Hindlimb muscle (tissue), 1 donor: ENCODE results near the gene MROH8. TPM values are rescaled to one million over a fixed set of nuclear protein-coding genes. Genes with fewer than 3 reads are reported as not detected.
"Not testable (repeated sequence)": the region's sequence is repeated elsewhere in the genome, so short reads cannot be mapped to it uniquely, and the experiment has no call there.

Source experiments
- DNase-seq: peaks from one replicate; pipeline ENCODE4 v3.0.0-alpha.2; 2013
- polyA plus RNA-seq: library from polyadenylated mRNA; unstranded; fragments of 120-200 nt; gene quantifications from one replicate; pipeline ENCODE4 v1.2.1, GENCODE V29; 2013; ENCODE audit not compliant: insufficient read length

MROH8 gene
- polyA plus RNA-seq, 1 donor: 4.9 TPM

GRCh38 chr20:37154684-37155298 is 24.6 kb downstream of the MROH8 start:
- no peak for DNase-seq

- no peak for DNase-seq
Observed at GRCh38 chr20:37152284-37152683, 27.1 kb downstream of the MROH8 start.

DNA sequence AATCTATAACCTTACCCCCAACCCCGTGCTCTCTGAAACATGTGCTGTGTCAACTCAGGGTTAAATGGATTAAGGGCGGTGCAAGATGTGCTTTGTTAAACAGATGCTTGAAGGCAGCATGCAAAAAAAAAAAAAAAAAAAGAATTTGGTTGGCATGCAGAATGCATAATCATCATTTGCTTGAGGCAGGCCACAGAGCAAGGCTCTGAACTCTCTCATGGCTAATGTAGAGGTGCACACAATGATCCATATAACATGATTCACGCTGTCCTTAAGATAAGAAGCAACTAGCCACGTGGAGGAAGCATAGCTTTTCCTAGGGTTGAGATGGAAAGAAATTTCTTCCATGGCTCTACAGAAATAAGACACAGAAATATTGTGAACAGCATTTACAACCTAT is 27.8 kb downstream of the MROH8 start:
- no peak for DNase-seq

GRCh38 chr20:37150864-37151263 is 28.5 kb downstream of the MROH8 start:
- not testable (repeated sequence) for DNase-seq

DNA sequence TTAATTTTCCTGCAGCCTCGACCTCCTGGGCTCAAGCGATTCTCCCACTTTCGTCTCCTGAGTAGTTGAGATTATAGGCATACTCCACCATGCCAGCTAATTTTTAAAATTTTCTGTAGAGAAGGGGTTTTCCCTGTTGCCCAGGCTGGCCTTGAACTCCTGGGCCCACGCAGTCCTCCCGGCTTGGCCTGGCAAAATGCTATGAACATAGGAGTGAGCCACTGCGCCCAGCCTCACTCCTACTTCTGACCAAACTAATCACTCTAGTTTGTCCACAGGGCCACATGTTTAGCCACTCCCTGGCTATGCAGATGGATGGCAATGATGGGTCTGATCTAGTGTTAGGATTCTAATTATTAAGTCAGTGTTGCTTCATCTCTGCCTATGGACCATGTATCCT is 32.1 kb downstream of the MROH8 start:
- DNase-seq: no peak

DNA sequence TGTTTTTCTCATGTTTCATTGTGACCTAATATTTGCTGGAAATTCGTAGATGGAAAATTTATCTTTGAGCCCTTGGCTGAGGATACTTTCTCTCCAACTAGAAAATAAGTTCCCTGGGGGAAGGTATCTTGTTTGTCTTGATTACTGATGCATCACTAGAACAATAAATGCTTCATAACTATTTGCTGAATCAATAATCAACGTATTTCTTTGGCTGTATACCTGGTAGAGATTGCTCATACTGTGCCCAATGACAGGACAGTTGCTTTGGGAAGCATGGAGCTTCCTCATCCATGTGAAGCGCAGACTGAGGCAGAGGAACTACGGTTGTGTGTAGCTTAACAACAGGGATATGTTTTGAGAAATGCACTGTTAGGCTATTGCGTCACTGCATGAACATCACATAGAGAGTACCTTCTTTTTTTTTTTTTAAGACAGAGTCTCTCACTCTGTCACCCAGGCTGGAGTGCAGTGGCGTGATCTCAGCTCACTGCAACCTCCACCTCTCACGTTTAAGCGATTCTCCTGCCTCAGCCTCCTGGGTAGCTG is 34.4 kb downstream of the MROH8 start:
- no peak for DNase-seq

GRCh38 chr20:37142708-37143107 is 36.6 kb downstream of the MROH8 start:
- DNase-seq: no peak

DNA sequence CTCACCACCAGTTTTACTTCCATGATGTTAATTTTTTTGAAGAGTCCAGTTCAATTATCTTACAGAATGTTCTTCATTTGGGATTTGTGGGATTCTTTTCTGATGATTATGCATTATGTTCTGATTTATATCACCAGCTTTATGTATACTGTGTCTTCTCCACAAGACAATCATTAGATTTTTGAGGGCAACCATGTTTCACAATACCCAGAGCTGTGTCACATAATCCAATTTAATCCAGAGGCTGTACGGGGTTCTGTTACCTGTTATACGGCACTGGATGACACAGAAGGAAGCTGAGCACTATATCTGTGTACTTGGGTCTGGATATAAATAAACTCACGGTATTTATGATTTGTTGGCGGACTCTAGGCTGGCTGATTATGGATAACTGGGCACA is 41.8 kb downstream of the MROH8 start:
- DNase-seq: no peak

DNA sequence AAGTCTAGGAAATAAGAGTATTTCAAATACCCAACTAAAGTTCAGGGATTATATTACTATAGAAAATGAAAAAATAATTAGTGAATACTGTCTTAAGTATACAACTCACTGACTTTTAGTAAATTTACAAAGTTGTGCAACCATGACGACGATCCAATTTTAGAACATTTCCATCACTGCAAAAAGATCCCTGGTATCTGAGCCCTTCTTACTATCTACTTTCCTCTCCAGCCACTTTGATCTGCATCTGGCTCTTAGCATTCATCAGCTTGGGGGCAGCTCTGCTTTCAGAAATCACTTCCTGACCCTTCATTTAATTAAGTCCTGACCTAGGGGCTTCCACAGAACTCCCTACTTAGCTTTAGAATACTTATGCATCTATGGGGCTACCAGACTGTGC is 45.4 kb downstream of the MROH8 start:
- no peak for DNase-seq

GRCh38 chr20:37131486-37131885 is 47.9 kb downstream of the MROH8 start:
- no peak for DNase-seq

- DNase-seq: no peak
Observed at GRCh38 chr20:37128803-37129202, 50.5 kb downstream of the MROH8 start.

DNA sequence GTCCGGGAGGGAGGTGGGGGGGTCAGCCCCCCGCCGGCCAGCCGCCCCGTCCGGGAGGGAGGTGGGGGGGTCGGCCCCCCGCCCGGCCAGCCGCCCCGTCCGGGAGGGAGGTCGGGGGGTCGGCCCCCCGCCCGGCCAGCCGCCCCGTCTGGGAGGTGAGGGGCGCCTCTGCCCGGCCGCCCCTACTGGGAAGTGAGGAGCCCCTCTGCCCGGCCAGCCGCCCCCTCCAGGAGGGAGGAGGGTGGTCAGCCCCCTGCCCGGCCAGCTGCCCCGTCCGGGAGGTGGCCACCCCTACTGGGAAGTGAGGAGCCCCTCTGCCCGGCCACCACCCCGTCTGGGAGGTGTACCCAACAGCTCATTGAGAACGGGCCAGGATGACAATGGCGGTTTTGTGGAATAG is 53.1 kb downstream of the MROH8 start:
- DNase-seq: not testable (repeated sequence)

GRCh38 chr20:37123441-37123840 is 55.9 kb downstream of the MROH8 start:
- DNase-seq: no peak

GRCh38 chr20:37120497-37120896 is 58.9 kb downstream of the MROH8 start:
- no peak for DNase-seq

- no peak for DNase-seq
Observed at GRCh38 chr20:37119356-37120036, 59.9 kb downstream of the MROH8 start.

GRCh38 chr20:37114012-37114411 is 65.3 kb downstream of the MROH8 start:
- no peak for DNase-seq

GRCh38 chr20:37111926-37112455 is 67.4 kb downstream of the MROH8 start:
- DNase-seq: no peak

DNA sequence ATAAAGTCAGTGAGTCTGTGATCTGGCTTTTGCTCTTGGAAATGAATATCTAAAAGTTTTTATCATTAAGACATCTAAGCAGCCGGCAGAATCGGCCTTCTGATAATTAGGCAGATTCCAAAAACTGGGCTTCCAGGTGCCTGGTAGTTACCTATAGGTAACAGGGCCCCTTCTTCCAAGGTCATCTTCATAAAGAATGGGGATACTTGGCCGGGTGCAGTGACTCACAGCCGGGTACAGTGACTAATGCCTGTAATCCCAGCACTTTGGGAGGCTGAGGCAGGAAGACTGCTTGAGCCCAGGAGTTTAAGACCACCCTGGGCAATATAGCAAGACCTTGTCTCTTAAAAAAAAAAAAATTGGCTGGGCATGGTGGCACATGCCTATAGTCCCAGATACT is 70.7 kb downstream of the MROH8 start:
- DNase-seq: no peak

DNA sequence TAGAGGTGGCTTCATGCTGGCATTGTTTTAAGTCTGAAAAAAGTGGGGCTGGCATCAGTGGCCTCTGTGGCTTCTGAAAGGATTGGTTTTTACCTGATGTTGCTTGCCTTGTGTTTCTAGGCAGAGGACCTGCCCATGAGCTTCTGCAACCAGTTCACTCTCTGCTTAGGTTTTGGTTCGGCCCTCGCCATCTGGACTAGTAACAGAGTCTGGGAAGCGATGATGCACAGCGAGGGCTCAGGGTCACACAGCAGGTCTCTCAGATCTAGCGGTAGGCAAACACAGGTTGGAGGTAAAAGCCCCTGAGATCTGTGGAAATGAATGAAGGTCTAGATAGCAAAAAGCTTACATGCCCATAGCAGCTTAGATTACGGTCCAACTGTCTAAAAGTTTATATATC is 76.8 kb downstream of the MROH8 start:
- no peak for DNase-seq

GRCh38 chr20:37096415-37097041 is 82.8 kb downstream of the MROH8 start:
- DNase-seq: no peak

- DNase-seq: peak; percentile 93
Observed at GRCh38 chr20:37095599-37096414, 83.5 kb downstream of the MROH8 start, which contains the start of gene RBL1. RBL1 (minus strand) TSS chr20:37095997; CDS start chr20:37095928, 69 bp downstream.

DNA sequence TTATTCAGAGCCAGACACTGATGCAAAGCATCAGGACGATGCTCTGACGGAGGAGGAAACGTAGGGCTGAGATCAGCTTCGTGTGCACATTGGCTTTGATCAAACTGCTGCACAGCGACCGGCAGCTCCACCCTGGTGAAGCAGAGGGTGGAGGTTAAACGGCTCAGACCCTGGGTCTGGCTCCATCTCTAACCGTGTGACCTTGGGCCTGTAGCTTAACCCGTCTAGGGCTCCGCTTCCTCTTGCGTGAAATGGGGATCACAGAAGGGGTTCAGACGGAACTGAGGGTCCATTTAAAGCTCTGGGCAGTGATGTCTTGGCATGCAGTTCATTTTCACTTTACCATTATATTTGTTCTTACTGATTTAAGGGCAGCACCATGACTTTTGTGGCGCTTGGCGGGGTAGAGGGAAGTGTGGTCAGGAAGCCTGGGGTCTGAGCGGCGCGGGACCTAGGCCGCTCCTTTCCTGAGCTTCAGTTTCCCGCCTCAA is 84.2 kb downstream of the MROH8 start:
- DNase-seq: peak; percentile 13
